OCI-LY3 (cell line): ENCODE results near the gene ARID1B.

Experiments
- EZH2phosphoT487 ChIP-seq: fragments of 200-600 bp; shearing (Covaris generic); IDR thresholded peaks from 2 replicates; pipeline ENCODE4 v1.6.1; 2018; ENCODE audit warnings: antibody characterized with exemption, mixed run types, low read depth
- TF ChIP-seq, protein P1 (sequence below): fragments of 200-600, 300-600 bp; sonication (generic); IDR thresholded peaks from 2 replicates; pipeline ENCODE4 v1.5.1; 2014; ENCODE audit warnings: antibody characterized with exemption, low read length, low read depth

DNA sequence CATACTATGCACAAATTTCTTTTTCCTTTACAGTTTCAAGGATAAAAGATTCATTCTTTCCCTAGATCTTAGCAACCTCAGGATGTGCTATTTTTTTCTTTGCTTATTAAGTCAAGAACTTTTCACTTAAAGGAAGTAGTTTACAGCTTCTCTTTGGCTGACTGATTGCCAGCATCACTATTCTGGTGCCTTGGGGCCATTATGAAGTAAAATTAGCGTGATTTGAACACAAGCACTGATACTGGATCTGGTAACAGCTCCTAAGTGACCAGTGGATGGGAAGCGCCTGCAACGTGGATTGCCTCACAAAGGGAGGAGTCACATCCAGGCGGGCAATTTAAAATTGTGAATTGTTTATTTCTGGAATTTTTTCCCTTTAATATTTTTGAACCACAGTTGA, 147.1 kb downstream of the ARID1B start:
- TF ChIP-seq, protein P1, sequence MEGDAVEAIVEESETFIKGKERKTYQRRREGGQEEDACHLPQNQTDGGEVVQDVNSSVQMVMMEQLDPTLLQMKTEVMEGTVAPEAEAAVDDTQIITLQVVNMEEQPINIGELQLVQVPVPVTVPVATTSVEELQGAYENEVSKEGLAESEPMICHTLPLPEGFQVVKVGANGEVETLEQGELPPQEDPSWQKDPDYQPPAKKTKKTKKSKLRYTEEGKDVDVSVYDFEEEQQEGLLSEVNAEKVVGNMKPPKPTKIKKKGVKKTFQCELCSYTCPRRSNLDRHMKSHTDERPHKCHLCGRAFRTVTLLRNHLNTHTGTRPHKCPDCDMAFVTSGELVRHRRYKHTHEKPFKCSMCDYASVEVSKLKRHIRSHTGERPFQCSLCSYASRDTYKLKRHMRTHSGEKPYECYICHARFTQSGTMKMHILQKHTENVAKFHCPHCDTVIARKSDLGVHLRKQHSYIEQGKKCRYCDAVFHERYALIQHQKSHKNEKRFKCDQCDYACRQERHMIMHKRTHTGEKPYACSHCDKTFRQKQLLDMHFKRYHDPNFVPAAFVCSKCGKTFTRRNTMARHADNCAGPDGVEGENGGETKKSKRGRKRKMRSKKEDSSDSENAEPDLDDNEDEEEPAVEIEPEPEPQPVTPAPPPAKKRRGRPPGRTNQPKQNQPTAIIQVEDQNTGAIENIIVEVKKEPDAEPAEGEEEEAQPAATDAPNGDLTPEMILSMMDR = no peak
- TF ChIP-seq EZH2phosphoT487 = no peak
